CD14-positive monocyte (primary cell): ENCODE results near the gene DPP10. TPM values are rescaled to one million over a fixed set of nuclear protein-coding genes. Genes with fewer than 3 reads are reported as not detected.

Experiments
- DNase-seq, 3 donors: peaks; one replicate each; pipeline ENCODE4 v3.0.0-alpha.2; 2011 to 2022
- H2AFZ ChIP-seq: 2 replicates; pipeline ENCODE4 v1.6.0; 2012; ENCODE audit warnings: mild to moderate bottlenecking, low read depth, low read length, inconsistent platforms; ENCODE audit not compliant: insufficient read depth, poor library complexity, severe bottlenecking
- H3K27ac ChIP-seq, 2 donors: 1 replicate in 1 of 2; 2 replicates in 1 of 2; pipeline ENCODE4 v1.5.1; 2012 to 2013; ENCODE audit warnings: low read length in 2 of 2, control low read depth in 1 of 2, inconsistent platforms in 1 of 2, low read depth in 1 of 2, mild to moderate bottlenecking in 1 of 2
- H3K27me3 ChIP-seq, 2 donors: one replicate each; pipeline versions ENCODE4 v1.6.0 to v1.6.1; 2011 to 2013; ENCODE audit warnings: low read length in 2 of 2; ENCODE audit not compliant: control insufficient read depth in 2 of 2, insufficient read depth in 2 of 2
- H3K36me3 ChIP-seq, 2 donors: replicated peaks in 1 of 2; 1 replicate in 1 of 2; 2 replicates in 1 of 2; pipeline versions ENCODE4 v1.5.1 to v1.6.1; 2012 to 2013; ENCODE audit warnings: low read length in 2 of 2, control low read depth in 1 of 2, inconsistent platforms in 1 of 2, mild to moderate bottlenecking in 1 of 2; ENCODE audit not compliant: insufficient read depth in 2 of 2, control insufficient read depth in 1 of 2
- H3K4me1 ChIP-seq, 2 donors: 1 replicate in 1 of 2; 2 replicates in 1 of 2; pipeline versions ENCODE4 v1.5.1 to v1.6.1; 2012 to 2013; ENCODE audit warnings: low read length in 2 of 2, control low read depth in 1 of 2, inconsistent platforms in 1 of 2, mild to moderate bottlenecking in 1 of 2, moderate library complexity in 1 of 2; ENCODE audit not compliant: insufficient read depth in 2 of 2, control insufficient read depth in 1 of 2
- H3K4me2 ChIP-seq: replicated peaks from 2 replicates; pipeline ENCODE3; 2012; ENCODE audit warnings: low read length, moderate library complexity, mild to moderate bottlenecking; ENCODE audit not compliant: poor library complexity, severe bottlenecking; ENCODE audit errors: extremely low read depth
- H3K4me3 ChIP-seq, 3 experiments: fragments of 200-600 bp in 1 of 3; sonication (generic) in 1 of 3; replicated peaks in 1 of 3; 1 replicate in 2 of 3; 2 replicates in 1 of 3; pipeline ENCODE4 v1.5.1; 2011 to 2013; ENCODE audit warnings: low read length in 3 of 3, mild to moderate bottlenecking in 3 of 3, control low read depth in 2 of 3, low read depth in 2 of 3, inconsistent platforms in 1 of 3, moderate library complexity in 1 of 3
- H3K79me2 ChIP-seq: 2 replicates; pipeline ENCODE4 v1.6.0; 2012; ENCODE audit warnings: mild to moderate bottlenecking, control low read depth, inconsistent platforms, low read length, moderate library complexity; ENCODE audit not compliant: insufficient read depth
- H3K9ac ChIP-seq: 2 replicates; pipeline ENCODE4 v1.6.0; 2017; ENCODE audit warnings: low read length, mild to moderate bottlenecking; ENCODE audit not compliant: insufficient read depth, poor library complexity, severe bottlenecking
- H3K9me3 ChIP-seq, 2 donors: replicated peaks in 1 of 2; 1 replicate in 1 of 2; 2 replicates in 1 of 2; pipeline versions ENCODE4 v1.5.1 to v1.6.1; 2012 to 2013; ENCODE audit warnings: low read length in 2 of 2, control low read depth in 1 of 2; ENCODE audit not compliant: control insufficient read depth in 1 of 2, insufficient read depth in 1 of 2
- H4K20me1 ChIP-seq: 2 replicates; pipeline ENCODE4 v1.6.0; 2012; ENCODE audit warnings: mild to moderate bottlenecking, low read length, control low read depth, moderate library complexity; ENCODE audit not compliant: insufficient read depth
- H3K27ac Mint-ChIP-seq, 7 donors: one replicate each; pipeline ENCODE4 v1.8.0; 2020; ENCODE audit warnings: mild to moderate bottlenecking in 7 of 7, mixed read lengths in 7 of 7, moderate library complexity in 6 of 7, inconsistent platforms in 2 of 7
- H3K27me3 Mint-ChIP-seq, 3 donors: one replicate each; pipeline ENCODE4 v1.8.0; 2021 to 2022; ENCODE audit warnings: low read depth in 3 of 3, mild to moderate bottlenecking in 3 of 3, mixed read lengths in 3 of 3, moderate library complexity in 3 of 3, inconsistent platforms in 1 of 3
- H3K36me3 Mint-ChIP-seq, 2 donors: one replicate each; pipeline ENCODE4 v1.8.0; 2020; ENCODE audit warnings: mixed read lengths in 2 of 2, inconsistent platforms in 1 of 2, mild to moderate bottlenecking in 1 of 2
- H3K4me1 Mint-ChIP-seq: one replicate; pipeline ENCODE4 v1.8.0; 2020; ENCODE audit warnings: mild to moderate bottlenecking, mixed read lengths
- H3K4me3 Mint-ChIP-seq, 2 donors: one replicate each; pipeline ENCODE4 v1.8.0; 2020; ENCODE audit warnings: mild to moderate bottlenecking in 2 of 2, mixed read lengths in 2 of 2, moderate library complexity in 1 of 2
- H3K9me3 Mint-ChIP-seq, 7 donors: one replicate each; pipeline ENCODE4 v1.8.0; 2020 to 2022; ENCODE audit warnings: mixed read lengths in 7 of 7, mild to moderate bottlenecking in 6 of 7, moderate library complexity in 6 of 7, inconsistent platforms in 2 of 7
- WGBS: methylation state at CpG from one replicate; pipeline ENCODE4 v1.1.5; 2013; ENCODE audit warnings: missing lambda C conversion rate; ENCODE audit not compliant: insufficient coverage; 5-methylcytosine and 5-hydroxymethylcytosine counted together
- intact Hi-C, 2 donors: fragments of 100-400 bp; cut with micrococcal nuclease; formaldehyde crosslinking; loops; one replicate each; pipeline versions ENCODE4 v1.15.0 to v1.15.1; 2023
- polyA plus RNA-seq, 3 donors: library from polyadenylated mRNA; depleted of rRNA in 1 of 3; unstranded in 2 of 3; stranded (reverse) in 1 of 3; fragments of 300-500 nt in 2 of 3; fragments of >200 nt in 1 of 3; fragmentation: Illumina TruSeq in 2 of 3; gene quantifications; 1 replicate in 2 of 3; 2 replicates in 1 of 3; pipeline ENCODE4 v1.2.3, GENCODE V29; 2012 to 2021
- TF ChIP-seq, protein P1 (sequence below): fragments of 200-600 bp; IDR thresholded peaks from one replicate; pipeline ENCODE4 v1.8.0; 2022; ENCODE audit warnings: antibody characterized with exemption, mild to moderate bottlenecking

The DPP10 gene
- polyA plus RNA-seq, 3 donors = not detected

DNA sequence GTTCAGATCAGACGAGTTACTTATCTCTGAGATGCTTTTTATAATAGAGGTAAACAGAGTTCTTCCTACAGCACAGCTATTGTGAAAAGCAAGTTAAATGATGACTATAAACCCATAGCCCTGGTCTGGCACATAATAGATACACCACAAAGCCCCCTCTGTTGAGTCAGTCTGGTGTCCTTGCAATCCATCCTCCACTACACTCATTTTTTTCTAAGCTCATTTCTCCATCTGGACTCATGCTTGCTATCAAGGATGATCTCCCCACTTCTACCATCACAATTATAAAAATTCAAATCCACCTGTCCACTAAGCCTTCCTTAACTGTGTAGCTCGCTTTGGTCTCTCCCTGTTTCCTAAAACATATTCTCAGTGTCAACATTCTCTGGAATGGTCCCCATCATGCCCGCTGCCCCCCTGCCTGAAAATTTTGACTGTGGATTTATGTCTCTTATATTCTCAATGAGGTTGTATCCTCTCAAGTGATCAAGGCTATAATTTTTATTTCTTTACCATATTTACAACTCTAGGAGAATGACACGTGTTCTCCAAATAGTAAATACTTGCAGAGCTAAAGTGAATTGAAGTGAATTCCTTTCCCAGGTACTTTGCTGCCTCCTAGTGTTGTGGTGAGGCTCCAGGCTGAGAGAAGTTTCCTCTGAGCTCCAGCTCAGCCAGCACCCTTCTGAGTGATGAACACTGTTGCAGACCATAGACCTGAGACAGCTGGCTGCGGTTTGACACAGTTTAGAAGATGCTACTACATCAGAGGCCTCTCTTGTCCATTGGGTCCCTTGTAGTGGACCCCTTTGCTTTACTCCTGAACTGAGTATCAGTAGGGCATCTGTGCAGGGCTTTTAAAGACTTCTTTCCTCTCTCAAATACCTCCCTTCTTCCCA lies 108.7 kb downstream of the DPP10 start:
- intact Hi-C loops = no loop called here
- peaks cover 0 to 2% (median 0%) of the 10 kb centered on the region in 7 donors for H3K9me3 Mint-ChIP-seq
- no peak for DNase-seq
- Histone ChIP-seq H2AFZ (no peak overlapping the region), H3K4me3 (no peak overlapping the region), H3K4me2 (no peak overlapping the region), H3K79me2 (no peaks in the 10 kb centered on the region), H3K27ac (no peak overlapping the region), H3K4me1 (no peaks in the 10 kb centered on the region), H3K9me3 (no peaks in the 10 kb centered on the region), H3K9ac (no peak overlapping the region), H3K36me3 (no peaks in the 10 kb centered on the region), H3K27me3 (no peaks in the 10 kb centered on the region), H4K20me1 (no peaks in the 10 kb centered on the region)
- H3K4me1 Mint-ChIP-seq = no peaks in the 10 kb centered on the region
- no peak overlapping the region for H3K4me3 Mint-ChIP-seq
- WGBS = 60% methylated on average over 1 of the region's 5 CpGs
- H3K27me3 Mint-ChIP-seq = peaks cover 1 to 7% (median 3%) of the 10 kb centered on the region in 3 donors
- TF ChIP-seq, protein P1, sequence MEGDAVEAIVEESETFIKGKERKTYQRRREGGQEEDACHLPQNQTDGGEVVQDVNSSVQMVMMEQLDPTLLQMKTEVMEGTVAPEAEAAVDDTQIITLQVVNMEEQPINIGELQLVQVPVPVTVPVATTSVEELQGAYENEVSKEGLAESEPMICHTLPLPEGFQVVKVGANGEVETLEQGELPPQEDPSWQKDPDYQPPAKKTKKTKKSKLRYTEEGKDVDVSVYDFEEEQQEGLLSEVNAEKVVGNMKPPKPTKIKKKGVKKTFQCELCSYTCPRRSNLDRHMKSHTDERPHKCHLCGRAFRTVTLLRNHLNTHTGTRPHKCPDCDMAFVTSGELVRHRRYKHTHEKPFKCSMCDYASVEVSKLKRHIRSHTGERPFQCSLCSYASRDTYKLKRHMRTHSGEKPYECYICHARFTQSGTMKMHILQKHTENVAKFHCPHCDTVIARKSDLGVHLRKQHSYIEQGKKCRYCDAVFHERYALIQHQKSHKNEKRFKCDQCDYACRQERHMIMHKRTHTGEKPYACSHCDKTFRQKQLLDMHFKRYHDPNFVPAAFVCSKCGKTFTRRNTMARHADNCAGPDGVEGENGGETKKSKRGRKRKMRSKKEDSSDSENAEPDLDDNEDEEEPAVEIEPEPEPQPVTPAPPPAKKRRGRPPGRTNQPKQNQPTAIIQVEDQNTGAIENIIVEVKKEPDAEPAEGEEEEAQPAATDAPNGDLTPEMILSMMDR = peak; percentile 11
- no peaks in the 10 kb centered on the region for H3K36me3 Mint-ChIP-seq
- H3K27ac Mint-ChIP-seq = no peak overlapping the region

DNA sequence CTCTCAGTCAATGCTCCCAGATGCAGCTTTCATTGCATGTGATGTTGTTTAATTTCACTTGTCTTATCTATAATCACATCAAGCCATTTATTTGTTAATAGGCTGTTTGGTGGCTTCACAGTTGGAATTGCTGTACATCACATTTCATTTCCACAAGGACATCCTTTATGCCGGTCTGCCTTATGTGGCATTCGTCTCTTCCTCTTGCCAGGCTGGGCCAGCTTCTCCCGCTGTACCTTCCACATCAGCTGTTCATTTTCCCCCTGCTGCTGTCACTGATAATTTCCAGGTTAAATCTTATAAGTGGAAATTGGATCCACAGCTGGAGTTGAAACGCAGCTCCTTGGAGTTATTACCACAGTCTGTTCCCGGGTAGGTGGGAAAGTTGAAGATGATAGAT lies 110.6 kb downstream of the DPP10 start:
- Histone ChIP-seq H4K20me1 (no peaks in the 10 kb centered on the region), H3K79me2 (no peaks in the 10 kb centered on the region), H3K9ac (no peak overlapping the region), H3K27ac (no peak overlapping the region), H2AFZ (no peak overlapping the region), H3K4me2 (no peak overlapping the region), H3K4me3 (no peak overlapping the region), H3K36me3 (no peaks in the 10 kb centered on the region), H3K4me1 (no peaks in the 10 kb centered on the region), H3K9me3 (no peaks in the 10 kb centered on the region), H3K27me3 (no peaks in the 10 kb centered on the region)
- Mint-ChIP-seq H3K9me3 (peaks cover 0 to 2% (median 0%) of the 10 kb centered on the region in 7 donors), H3K4me3 (no peak overlapping the region), H3K27ac (no peak overlapping the region), H3K4me1 (no peaks in the 10 kb centered on the region), H3K27me3 (peaks cover 1 to 5% (median 3%) of the 10 kb centered on the region in 3 donors), H3K36me3 (no peaks in the 10 kb centered on the region)
- DNase-seq = no peak
- TF ChIP-seq, protein P1 = no peak
- no CpG with 5 or more reads among the region's 5 CpGs for WGBS
- intact Hi-C loops = no loop called here
